NB4 (cell line): ENCODE measurements around the gene HMG20B.

Experiments used
- DNase-seq: peaks from one replicate; pipeline ENCODE4 v3.0.0; 2010; ENCODE audit warnings: low read depth
- H3K4me3 ChIP-seq: one replicate; pipeline ENCODE4 v1.5.1; 2011; ENCODE audit warnings: mild to moderate bottlenecking, low read depth, low read length, moderate library complexity
- MYC ChIP-seq: IDR thresholded peaks from 2 replicates; pipeline ENCODE4 v1.6.1; 2011; ENCODE audit warnings: low read depth, low read length
- POLR2A ChIP-seq: IDR thresholded peaks from 2 replicates; pipeline ENCODE4 v1.6.1; 2011; ENCODE audit warnings: mild to moderate bottlenecking; ENCODE audit not compliant: insufficient read length; ENCODE audit errors: extremely low read depth
- TF ChIP-seq, protein P1 (sequence below): IDR thresholded peaks from 2 replicates; pipeline ENCODE4 v1.6.1; 2011; ENCODE audit warnings: low read depth, low read length
- TF ChIP-seq, protein P2 (sequence below): IDR thresholded peaks from one replicate; pipeline ENCODE4 v1.5.1; 2012; ENCODE audit warnings: low read depth, low read length

The HMG20B gene

DNA sequence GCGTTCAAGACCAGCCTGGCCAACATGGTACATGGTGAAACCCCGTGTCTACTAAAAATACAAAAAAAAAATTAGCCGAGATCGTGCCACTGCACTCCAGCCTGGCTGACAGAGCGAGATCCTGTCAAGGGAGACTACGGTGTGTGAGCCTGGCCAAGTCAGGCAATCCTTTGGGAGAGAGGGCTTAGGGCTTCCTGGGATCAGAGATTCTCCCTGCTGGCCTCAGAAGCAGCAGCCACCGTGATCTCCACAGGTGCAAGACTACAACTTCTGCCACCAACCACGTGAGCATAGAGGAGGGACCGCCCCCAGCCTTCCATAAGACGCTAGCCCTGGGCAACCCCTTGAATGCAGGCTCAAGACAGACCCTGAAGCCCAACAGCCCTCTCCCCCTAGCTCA is 22.9 kb upstream of the HMG20B start:
- H3K4me3 ChIP-seq: no peak overlapping the region
- TF ChIP-seq, protein P1, sequence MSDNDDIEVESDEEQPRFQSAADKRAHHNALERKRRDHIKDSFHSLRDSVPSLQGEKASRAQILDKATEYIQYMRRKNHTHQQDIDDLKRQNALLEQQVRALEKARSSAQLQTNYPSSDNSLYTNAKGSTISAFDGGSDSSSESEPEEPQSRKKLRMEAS: no peak
- TF ChIP-seq MYC: no peak
- TF ChIP-seq, protein P2, sequence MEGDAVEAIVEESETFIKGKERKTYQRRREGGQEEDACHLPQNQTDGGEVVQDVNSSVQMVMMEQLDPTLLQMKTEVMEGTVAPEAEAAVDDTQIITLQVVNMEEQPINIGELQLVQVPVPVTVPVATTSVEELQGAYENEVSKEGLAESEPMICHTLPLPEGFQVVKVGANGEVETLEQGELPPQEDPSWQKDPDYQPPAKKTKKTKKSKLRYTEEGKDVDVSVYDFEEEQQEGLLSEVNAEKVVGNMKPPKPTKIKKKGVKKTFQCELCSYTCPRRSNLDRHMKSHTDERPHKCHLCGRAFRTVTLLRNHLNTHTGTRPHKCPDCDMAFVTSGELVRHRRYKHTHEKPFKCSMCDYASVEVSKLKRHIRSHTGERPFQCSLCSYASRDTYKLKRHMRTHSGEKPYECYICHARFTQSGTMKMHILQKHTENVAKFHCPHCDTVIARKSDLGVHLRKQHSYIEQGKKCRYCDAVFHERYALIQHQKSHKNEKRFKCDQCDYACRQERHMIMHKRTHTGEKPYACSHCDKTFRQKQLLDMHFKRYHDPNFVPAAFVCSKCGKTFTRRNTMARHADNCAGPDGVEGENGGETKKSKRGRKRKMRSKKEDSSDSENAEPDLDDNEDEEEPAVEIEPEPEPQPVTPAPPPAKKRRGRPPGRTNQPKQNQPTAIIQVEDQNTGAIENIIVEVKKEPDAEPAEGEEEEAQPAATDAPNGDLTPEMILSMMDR: no peak
- no peak for TF ChIP-seq POLR2A
- no peak for DNase-seq

DNA sequence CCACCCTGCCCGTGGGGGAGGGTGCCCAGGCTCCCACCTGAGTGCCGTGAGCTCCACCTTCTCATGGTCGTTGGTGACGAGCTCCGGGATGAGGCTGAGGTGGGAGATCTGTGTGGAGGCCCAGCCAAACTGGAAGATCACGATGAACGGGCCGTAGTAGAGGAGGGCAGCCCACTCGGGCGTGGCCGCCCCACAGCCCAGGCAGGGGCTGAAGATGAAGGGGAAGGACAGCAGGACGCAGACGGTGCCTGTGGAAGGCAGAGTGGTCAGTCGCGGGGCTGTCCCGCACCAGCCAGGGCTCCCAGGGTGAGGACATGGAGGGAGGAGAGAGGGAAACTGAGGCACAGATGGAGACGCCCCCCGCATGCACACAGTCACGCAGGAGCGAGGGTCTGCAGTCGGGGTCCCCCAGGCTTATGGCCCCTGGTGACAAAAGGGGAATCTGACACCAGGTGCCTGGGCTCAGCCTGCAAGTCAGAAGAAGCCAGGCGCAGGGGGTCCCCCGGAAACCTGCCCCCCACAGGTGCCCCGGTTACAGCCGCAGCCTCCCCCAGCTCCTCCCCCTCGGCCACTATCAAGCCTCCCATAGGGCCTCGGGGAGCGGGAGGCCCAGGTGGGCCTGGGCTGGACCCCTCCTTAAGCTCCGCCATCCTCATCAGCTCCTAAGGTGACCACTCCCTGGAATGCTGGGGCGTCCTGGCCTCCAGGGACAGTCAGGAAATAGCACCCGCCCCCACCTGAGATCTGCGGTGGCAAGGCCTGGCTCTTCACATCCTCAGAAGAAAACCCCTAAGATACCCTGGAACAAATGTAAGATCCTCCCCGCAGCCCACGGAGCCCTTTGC is 21.6 kb upstream of the HMG20B start:
- DNase-seq: no peak
- no peak overlapping the region for H3K4me3 ChIP-seq
- TF ChIP-seq, protein P1: no peak
- TF ChIP-seq, protein P2: no peak
- TF ChIP-seq POLR2A (no peak), MYC (no peak)

DNA sequence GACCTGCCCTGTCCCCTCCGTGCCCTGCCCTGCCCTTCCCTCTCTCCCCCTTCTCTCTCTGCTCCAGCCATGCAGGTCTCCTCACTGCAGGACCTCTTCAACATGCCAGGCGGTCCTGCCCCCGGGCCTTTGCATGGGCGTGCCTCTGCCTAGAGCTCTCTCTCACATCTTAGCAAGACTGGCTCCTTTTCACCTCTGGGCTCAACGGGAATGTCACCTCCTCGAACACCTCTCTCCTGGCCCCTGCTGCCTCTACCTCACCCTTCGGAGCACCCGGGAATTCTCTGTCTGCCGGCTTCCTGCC is 21.0 kb upstream of the HMG20B start:
- H3K4me3 ChIP-seq: no peak overlapping the region
- TF ChIP-seq, protein P2: no peak
- TF ChIP-seq MYC (no peak), POLR2A (no peak)
- TF ChIP-seq, protein P1: no peak
- no peak for DNase-seq

DNA sequence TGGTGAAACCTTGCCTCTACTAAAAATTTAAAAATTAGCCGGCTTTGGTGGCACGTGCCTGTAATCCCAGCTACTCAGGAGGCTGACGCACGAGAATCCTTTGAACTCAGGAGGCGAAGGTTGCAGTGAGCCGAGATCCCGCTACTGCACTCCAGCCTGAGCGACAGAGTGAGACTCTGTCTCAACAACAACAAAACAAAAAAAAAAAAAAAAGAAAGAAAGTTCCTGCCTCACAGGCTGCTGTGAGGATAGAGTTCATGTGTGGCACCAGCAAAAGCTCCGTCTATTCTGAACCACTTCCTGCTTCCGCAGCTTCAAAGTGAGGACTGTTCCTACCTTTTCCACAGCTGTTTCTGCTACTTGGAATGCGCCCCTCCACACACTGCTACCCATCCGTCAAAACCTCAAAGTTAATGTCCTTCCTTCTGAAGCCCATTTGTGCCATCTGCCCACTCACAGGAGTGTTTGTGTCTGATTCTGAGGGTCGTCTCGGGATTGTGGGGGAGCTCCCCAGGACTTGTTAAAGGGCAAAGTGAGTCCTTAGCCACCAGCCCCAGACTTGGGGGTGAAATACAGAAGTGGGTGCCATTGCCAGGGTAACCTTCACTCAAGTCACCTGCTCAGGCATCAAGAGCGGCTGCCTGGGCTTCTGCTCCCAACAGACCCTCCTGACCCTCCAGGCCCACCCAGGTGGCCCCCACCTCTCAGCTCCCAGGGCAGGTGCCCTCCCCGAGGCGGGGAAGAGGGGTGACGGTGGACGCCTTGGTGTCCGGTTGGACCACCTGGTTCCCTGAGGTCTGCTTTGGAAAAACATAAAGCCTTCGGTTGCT is 18.3 kb upstream of the HMG20B start:
- TF ChIP-seq MYC: no peak
- no peak for TF ChIP-seq POLR2A
- TF ChIP-seq, protein P1: no peak
- TF ChIP-seq, protein P2: no peak
- H3K4me3 ChIP-seq: no peak overlapping the region
- DNase-seq: no peak

DNA sequence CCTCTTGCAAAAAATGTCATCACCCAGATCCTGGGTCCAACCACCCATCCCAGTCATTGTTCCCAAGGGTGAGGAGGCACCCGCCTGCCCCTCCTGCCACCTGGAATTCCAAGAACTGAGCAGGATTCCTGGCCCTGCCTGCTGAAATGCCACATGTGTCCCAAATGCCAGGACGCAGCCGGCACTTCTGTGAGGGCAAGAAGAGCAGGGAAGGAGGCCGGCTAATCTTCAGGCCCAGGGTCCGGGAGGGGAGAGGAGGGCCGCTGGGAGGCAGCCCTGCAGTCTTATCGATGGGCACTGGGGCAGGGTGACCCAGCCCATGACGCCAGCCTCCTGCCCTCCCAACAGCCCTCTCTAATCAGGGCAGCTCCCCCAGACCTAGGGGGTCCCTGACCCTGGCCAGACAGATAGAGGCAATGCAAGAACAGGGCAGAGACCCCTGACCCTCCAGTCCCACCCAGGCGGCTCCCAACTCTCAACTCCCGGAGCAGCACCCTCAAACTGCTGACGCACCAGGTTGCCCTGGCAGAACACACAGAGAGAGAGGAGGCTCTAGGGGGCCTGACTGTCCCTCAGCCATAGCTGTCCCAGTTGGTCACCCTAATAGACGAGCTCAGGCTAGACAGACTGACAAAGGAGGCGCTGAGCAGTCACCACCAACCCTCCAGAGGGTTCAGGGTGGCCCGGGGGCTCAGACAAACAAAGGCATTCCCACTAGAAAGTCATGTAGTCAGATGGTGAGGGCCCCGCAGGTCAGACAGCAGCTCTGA is 16.9 kb upstream of the HMG20B start:
- TF ChIP-seq MYC: no peak
- TF ChIP-seq, protein P1: no peak
- TF ChIP-seq, protein P2: no peak
- TF ChIP-seq POLR2A: no peak
- H3K4me3 ChIP-seq: peak overlapping the region; percentile 74
- DNase-seq: no peak
